Measurements from ENCODE around the gene GRAMD2A.

DNA sequence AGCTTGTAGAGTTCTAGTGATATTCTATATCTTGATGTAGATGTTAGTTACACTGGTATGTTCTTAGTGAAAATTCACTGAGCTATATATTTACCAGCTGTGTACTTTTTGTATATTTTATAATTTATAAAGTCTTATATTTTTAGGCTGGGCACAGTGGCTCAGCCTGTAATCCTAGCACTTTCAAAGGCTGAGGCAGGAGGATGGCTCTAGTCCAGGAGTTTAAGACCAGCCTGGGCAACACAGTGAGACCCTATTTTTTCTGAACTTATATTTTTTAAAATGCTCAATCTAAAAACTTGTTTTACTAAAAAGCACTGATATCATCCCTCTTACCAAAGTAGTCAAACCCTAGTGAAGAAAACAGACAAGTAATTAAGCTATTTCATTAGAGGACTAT lies 84.8 kb downstream of the GRAMD2A start:
- TF ChIP-seq, protein P1, sequence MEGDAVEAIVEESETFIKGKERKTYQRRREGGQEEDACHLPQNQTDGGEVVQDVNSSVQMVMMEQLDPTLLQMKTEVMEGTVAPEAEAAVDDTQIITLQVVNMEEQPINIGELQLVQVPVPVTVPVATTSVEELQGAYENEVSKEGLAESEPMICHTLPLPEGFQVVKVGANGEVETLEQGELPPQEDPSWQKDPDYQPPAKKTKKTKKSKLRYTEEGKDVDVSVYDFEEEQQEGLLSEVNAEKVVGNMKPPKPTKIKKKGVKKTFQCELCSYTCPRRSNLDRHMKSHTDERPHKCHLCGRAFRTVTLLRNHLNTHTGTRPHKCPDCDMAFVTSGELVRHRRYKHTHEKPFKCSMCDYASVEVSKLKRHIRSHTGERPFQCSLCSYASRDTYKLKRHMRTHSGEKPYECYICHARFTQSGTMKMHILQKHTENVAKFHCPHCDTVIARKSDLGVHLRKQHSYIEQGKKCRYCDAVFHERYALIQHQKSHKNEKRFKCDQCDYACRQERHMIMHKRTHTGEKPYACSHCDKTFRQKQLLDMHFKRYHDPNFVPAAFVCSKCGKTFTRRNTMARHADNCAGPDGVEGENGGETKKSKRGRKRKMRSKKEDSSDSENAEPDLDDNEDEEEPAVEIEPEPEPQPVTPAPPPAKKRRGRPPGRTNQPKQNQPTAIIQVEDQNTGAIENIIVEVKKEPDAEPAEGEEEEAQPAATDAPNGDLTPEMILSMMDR (IDR thresholded peaks at IDR 0.05), result no peak
- TF ChIP-seq POLR2A (IDR thresholded peaks at IDR 0.05), result no peak
